ENCODE results near the gene RBMS3.

RBMS3 gene

GRCh38 chr3:29436612-29437323 lies 155.9 kb downstream of the RBMS3 start:
- Mint-ChIP-seq H3K9me3 (peaks cover 5% of the 10 kb centered on the region), H3K4me1 (no peaks in the 10 kb centered on the region), H3K4me3 (no peak overlapping the region), H3K36me3 (no peaks in the 10 kb centered on the region), H3K27ac (no peak overlapping the region)
- DNase-seq (ENCODE audit: low spot score in 2 of 2) (no peak), ATAC-seq (no peak)

GRCh38 chr3:29438580-29438979 lies 157.7 kb downstream of the RBMS3 start:
- Mint-ChIP-seq H3K36me3 (no peaks in the 10 kb centered on the region), H3K27ac (no peak overlapping the region), H3K9me3 (peaks cover 8% of the 10 kb centered on the region), H3K4me1 (no peaks in the 10 kb centered on the region), H3K4me3 (no peak overlapping the region)
- no peak for DNase-seq (ENCODE audit: low spot score in 2 of 2)
- no peak for ATAC-seq

- ATAC-seq (no peak), DNase-seq (ENCODE audit: low spot score in 2 of 2) (no peak)
- Mint-ChIP-seq H3K4me3 (no peak overlapping the region), H3K27ac (no peak overlapping the region), H3K9me3 (peaks cover 7% of the 10 kb centered on the region), H3K36me3 (no peaks in the 10 kb centered on the region), H3K4me1 (no peaks in the 10 kb centered on the region)
Measured at GRCh38 chr3:29440413-29441305, 159.8 kb downstream of the RBMS3 start.

- no peak overlapping the region for H3K27ac Mint-ChIP-seq
- DNase-seq (ENCODE audit: low spot score in 2 of 2) (no peak), ATAC-seq (no peak)
- no peaks in the 10 kb centered on the region for H3K4me1 Mint-ChIP-seq
- H3K9me3 Mint-ChIP-seq, result peaks cover 7% of the 10 kb centered on the region
- H3K36me3 Mint-ChIP-seq, result no peaks in the 10 kb centered on the region
- H3K4me3 Mint-ChIP-seq, result no peak overlapping the region
Measured at GRCh38 chr3:29441422-29441821, 160.6 kb downstream of the RBMS3 start.

- Mint-ChIP-seq H3K36me3 (no peaks in the 10 kb centered on the region), H3K27ac (no peak overlapping the region), H3K4me1 (no peaks in the 10 kb centered on the region), H3K9me3 (peaks cover 6% of the 10 kb centered on the region), H3K4me3 (no peak overlapping the region)
- DNase-seq (ENCODE audit: low spot score in 2 of 2) (no peak), ATAC-seq (no peak)
Measured at GRCh38 chr3:29447946-29448627, 167.2 kb downstream of the RBMS3 start.

- Mint-ChIP-seq H3K9me3 (peaks cover 2% of the 10 kb centered on the region), H3K4me1 (no peaks in the 10 kb centered on the region), H3K4me3 (no peak overlapping the region), H3K36me3 (no peaks in the 10 kb centered on the region), H3K27ac (no peak overlapping the region)
- no peak for ATAC-seq
- no peak for DNase-seq (ENCODE audit: low spot score in 2 of 2)
Measured at GRCh38 chr3:29451920-29452319, 171.0 kb downstream of the RBMS3 start.

- H3K9me3 Mint-ChIP-seq, result peaks cover 2% of the 10 kb centered on the region
- H3K36me3 Mint-ChIP-seq, result no peaks in the 10 kb centered on the region
- no peak overlapping the region for H3K27ac Mint-ChIP-seq
- H3K4me1 Mint-ChIP-seq, result no peaks in the 10 kb centered on the region
- no peak overlapping the region for H3K4me3 Mint-ChIP-seq
- no peak for ATAC-seq
- DNase-seq (ENCODE audit: low spot score in 2 of 2), result no peak
Measured at GRCh38 chr3:29452934-29453283, 172.0 kb downstream of the RBMS3 start.

- ATAC-seq, result peak; percentile 13
- Mint-ChIP-seq H3K4me3 (no peak overlapping the region), H3K9me3 (peaks cover 2% of the 10 kb centered on the region), H3K4me1 (no peaks in the 10 kb centered on the region), H3K36me3 (no peaks in the 10 kb centered on the region), H3K27ac (no peak overlapping the region)
- DNase-seq (ENCODE audit: low spot score in 2 of 2), result no peak
Measured at GRCh38 chr3:29453284-29454001, 172.6 kb downstream of the RBMS3 start.

GRCh38 chr3:29454161-29454611 lies 173.3 kb downstream of the RBMS3 start:
- Mint-ChIP-seq H3K9me3 (peaks cover 2% of the 10 kb centered on the region), H3K27ac (no peak overlapping the region), H3K4me3 (no peak overlapping the region), H3K4me1 (no peaks in the 10 kb centered on the region), H3K36me3 (no peaks in the 10 kb centered on the region)
- DNase-seq (ENCODE audit: low spot score in 2 of 2) (no peak), ATAC-seq (no peak)

GRCh38 chr3:29456901-29457300 lies 176.0 kb downstream of the RBMS3 start:
- Mint-ChIP-seq H3K4me3 (no peak overlapping the region), H3K36me3 (no peaks in the 10 kb centered on the region), H3K4me1 (no peaks in the 10 kb centered on the region)

GRCh38 chr3:29463304-29463703 lies 182.4 kb downstream of the RBMS3 start:
- H3K4me1 Mint-ChIP-seq, result no peaks in the 10 kb centered on the region
- no peaks in the 10 kb centered on the region for H3K36me3 Mint-ChIP-seq
- peaks cover 4% of the 10 kb centered on the region for H3K9me3 Mint-ChIP-seq
- no peak for DNase-seq (ENCODE audit: low spot score in 2 of 2)
- H3K4me3 Mint-ChIP-seq, result no peak overlapping the region
- ATAC-seq, result no peak
- H3K27ac Mint-ChIP-seq, result no peak overlapping the region

More at GRCh38 chr3:29456901-29457300, 176.0 kb downstream of the RBMS3 start:
- ATAC-seq (peak; percentile 45), DNase-seq (ENCODE audit: low spot score in 2 of 2) (no peak)
- Mint-ChIP-seq H3K9me3 (peaks cover 4% of the 10 kb centered on the region), H3K27ac (no peak overlapping the region)

GRCh38 chr3:29465836-29466235 lies 185.0 kb downstream of the RBMS3 start:
- ATAC-seq (no peak), DNase-seq (ENCODE audit: low spot score in 2 of 2) (no peak)
- Mint-ChIP-seq H3K36me3 (no peaks in the 10 kb centered on the region), H3K4me3 (no peak overlapping the region), H3K9me3 (peaks cover 4% of the 10 kb centered on the region), H3K4me1 (no peaks in the 10 kb centered on the region), H3K27ac (no peak overlapping the region)

GRCh38 chr3:29466442-29466841 lies 185.6 kb downstream of the RBMS3 start:
- H3K4me3 Mint-ChIP-seq, result no peak overlapping the region

GRCh38 chr3:29468187-29468586 lies 187.3 kb downstream of the RBMS3 start:
- H3K27ac Mint-ChIP-seq, result no peak overlapping the region
- H3K36me3 Mint-ChIP-seq, result no peaks in the 10 kb centered on the region
- H3K4me1 Mint-ChIP-seq, result no peaks in the 10 kb centered on the region
- DNase-seq (ENCODE audit: low spot score in 2 of 2), result no peak
- ATAC-seq, result no peak
- H3K9me3 Mint-ChIP-seq, result no peaks in the 10 kb centered on the region
- H3K4me3 Mint-ChIP-seq, result no peak overlapping the region

More at GRCh38 chr3:29466442-29466841, 185.6 kb downstream of the RBMS3 start:
- ATAC-seq (no peak), DNase-seq (ENCODE audit: low spot score in 2 of 2) (no peak)
- Mint-ChIP-seq H3K4me1 (no peaks in the 10 kb centered on the region), H3K27ac (no peak overlapping the region), H3K9me3 (no peaks in the 10 kb centered on the region), H3K36me3 (no peaks in the 10 kb centered on the region)
